DMS153 treated with DMSO at 0.1 percent for 48 hours (cell line): ENCODE data around the gene DPP6.
"Not testable (repeated sequence)": the region's sequence is repeated elsewhere in the genome, so short reads cannot be mapped to it uniquely, and the experiment has no call there.

Experiments used
- DNase-seq: peaks from one replicate; lab custom pipeline; 2025; ENCODE audit not compliant: unreplicated experiment; lab: John Stamatoyannopoulos, UW

DPP6 gene

GRCh38 chr7:154148791-154149516 is 96.8 kb downstream of the DPP6 start:
- not testable (repeated sequence) for DNase-seq

DNA sequence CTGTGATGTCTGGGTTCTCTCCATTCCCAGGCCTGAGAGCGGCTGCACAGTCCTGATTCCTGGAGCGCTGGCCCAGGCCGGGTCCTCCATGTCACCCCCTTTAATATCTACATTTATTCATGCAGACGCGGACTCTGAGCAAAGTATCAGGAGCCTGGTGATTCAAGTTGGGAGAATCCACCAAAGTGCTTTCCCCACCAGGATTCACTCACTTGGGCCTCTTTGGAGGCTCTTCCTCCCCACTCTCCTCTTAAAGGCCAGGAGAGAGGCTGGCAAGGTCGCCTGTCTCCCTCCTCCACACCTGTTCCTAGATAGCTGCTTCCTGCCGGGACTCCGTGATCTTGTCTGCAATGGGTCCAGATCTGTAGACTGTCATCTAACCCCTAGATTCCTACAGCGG is 98.5 kb downstream of the DPP6 start:
- DNase-seq, result not testable (repeated sequence)

- not testable (repeated sequence) for DNase-seq
Measured at GRCh38 chr7:154151306-154151705, 99.1 kb downstream of the DPP6 start.

- DNase-seq, result not testable (repeated sequence)
Measured at GRCh38 chr7:154155928-154156327, 103.7 kb downstream of the DPP6 start.

DNA sequence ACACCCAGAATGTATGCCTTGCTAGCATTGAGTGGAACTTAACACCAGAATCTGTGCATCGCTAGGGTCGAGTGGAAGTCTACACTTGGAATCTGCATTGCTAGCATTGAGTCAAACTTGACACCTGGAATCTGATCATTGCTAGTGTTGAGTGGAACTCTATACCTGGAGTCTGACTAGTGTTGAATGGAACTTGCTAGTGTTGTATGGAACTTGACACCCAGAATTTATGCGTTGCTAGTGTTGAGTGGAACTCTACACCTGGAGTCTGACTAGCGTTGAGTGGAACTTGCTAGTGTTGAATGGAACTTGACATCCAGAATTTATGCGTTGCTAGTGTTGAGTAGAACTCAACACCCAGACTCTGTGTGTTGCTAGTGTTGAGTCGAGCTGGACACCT is 110.7 kb downstream of the DPP6 start:
- DNase-seq, result not testable (repeated sequence)

GRCh38 chr7:154163642-154164041 is 111.4 kb downstream of the DPP6 start:
- DNase-seq, result not testable (repeated sequence)

DNA sequence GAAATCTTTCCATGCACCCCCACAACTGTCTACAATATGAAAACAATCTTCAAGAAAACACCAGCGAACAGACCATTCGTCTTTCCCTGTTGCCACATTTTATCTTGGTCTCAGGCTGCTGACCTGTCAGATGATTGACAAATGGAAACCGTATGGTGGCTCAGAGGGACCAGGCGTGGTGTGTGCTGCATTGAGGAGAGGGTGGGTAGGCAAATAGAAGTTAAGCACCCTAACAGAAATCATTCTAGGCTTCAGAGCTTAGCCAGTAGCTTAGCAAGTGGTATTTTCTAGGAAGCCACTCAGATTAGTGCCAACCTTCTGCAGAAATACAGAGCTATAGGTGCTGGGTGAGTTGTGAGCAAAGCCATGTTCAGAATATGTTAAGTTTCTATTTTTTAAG is 114.9 kb downstream of the DPP6 start:
- no peak for DNase-seq

- no peak for DNase-seq
Measured at GRCh38 chr7:154167807-154168206, 115.6 kb downstream of the DPP6 start.

DNA sequence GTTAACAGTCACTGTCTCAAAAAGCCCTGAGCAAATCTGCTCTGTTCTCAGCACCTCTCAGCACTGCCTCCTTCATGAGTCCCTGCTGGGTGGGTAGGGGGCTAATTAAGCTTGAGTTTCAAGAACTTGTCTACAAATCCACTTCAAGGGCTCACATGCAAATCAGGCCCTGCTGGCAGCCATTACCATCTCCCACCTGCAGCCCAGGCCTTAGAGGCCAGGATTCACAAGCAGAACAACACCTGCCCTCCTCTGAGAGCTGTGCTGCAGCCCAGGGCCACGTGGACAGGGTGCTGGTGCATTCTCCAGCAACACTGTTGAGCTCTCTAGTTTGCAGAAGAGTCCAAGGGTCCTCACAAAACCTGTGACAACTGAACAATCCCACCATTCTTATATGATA is 119.2 kb downstream of the DPP6 start:
- DNase-seq, result no peak

- no peak for DNase-seq
Measured at GRCh38 chr7:154172236-154172635, 120.0 kb downstream of the DPP6 start.

- DNase-seq, result no peak
Measured at GRCh38 chr7:154177584-154177983, 125.4 kb downstream of the DPP6 start.

GRCh38 chr7:154178895-154179294 is 126.7 kb downstream of the DPP6 start:
- DNase-seq, result no peak

GRCh38 chr7:154183482-154183881 is 131.3 kb downstream of the DPP6 start:
- no peak for DNase-seq

- DNase-seq, result no peak
Measured at GRCh38 chr7:154183946-154184345, 131.7 kb downstream of the DPP6 start.

- DNase-seq, result no peak
Measured at GRCh38 chr7:154186811-154187210, 134.6 kb downstream of the DPP6 start.

- no peak for DNase-seq
Measured at GRCh38 chr7:154188330-154188729, 136.1 kb downstream of the DPP6 start.

- DNase-seq, result no peak
Measured at GRCh38 chr7:154195266-154195665, 143.1 kb downstream of the DPP6 start.

GRCh38 chr7:154198481-154198880 is 146.3 kb downstream of the DPP6 start:
- no peak for DNase-seq

DNA sequence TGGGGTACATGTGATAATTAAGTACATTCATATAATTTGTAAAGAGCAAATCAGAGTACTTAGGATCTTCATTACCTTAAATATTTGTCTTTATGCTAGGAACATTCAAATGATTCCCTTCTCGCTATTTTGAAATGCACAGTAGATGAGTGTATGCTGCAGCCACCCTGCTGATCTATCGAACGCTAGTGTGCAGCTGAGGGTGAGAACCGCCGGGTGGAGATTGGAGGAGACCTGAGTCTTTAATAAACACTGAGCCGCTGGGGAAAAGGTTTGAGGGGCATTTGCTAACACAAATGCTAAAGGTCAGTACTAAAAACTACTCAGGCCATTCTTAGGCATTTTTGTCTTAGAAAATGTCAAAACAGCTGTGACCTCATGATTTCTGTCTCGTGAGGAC is 148.0 kb downstream of the DPP6 start:
- no peak for DNase-seq

DNA sequence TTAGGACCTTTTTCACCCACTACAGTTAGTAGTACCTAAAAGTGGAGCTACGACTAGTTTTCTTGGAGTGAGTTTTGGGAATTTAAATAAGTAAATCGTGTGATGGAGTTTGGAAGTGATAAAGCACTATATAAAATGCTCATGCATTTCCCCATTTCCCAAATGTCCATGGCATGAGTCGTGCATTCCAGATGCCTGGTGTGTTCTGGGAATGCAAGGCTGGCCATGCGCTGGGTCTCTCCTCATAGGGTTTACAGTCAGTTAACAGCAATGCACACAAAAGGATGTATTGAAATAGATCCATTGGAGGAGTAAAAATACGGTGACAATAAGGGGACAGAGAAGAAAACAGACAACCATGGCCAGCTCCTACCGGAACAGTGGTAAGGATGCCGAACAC is 149.8 kb downstream of the DPP6 start:
- no peak for DNase-seq

GRCh38 chr7:154204046-154204445 is 151.8 kb downstream of the DPP6 start:
- no peak for DNase-seq

DNA sequence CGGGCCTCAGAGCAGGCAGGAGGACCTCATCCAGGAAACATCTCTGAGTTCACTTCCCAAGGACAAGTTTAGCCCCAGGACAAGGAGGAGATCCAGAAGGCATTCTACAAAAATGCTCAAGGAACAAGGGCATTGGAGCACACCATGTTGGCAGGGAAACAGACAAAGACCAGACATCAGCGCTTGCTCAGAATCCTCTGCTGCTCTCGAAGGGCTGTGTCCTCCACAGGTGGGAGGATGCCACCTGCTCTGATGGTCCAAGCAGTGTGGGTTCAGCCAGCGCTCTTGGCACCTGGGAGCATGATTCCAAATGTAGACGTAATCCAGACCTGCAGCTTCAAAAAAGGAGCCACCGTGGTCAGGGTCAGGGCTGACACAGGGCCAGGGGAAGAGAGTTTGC is 160.7 kb downstream of the DPP6 start:
- DNase-seq, result no peak

DNA sequence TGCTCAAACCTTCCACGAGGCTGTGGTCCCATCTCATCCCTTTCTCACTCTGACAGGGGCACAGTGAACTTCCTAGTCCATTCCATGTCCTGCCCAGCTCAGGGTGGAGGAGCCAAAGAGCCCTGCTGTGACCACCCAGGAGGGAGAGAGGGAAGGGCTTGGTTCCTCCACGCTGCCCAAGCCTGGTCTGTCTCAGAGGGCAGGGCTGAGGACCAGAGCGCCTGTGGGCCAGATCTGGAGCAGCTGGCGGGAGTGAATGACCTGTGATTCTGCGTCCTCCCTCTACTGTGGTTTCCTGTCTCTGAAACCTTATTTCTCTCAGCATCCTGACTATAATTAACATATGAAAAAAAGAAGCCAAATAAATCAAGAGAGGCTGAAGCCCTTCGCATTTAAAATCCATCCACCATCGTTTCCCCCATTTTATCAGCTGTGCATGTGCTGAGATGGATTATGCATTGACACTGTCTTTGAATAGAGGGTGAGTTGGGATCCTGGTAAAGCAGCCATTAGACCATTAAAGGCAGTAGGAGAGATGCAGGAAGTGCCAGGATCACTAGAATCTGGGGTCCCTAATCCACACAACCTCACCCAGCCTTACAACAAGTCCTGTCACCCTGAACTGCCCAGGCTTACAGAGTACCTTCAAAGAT is 165.6 kb downstream of the DPP6 start:
- no peak for DNase-seq
